Upper lobe of right lung (tissue), 1 donor: ENCODE data around the gene CDK10. TPM values are rescaled to one million over a fixed set of nuclear protein-coding genes. Genes with fewer than 3 reads are reported as not detected.
"Not testable (repeated sequence)": the region's sequence is repeated elsewhere in the genome, so short reads cannot be mapped to it uniquely, and the experiment has no call there.

Source experiments
- ATAC-seq: fragments of 200-7000 bp; cut with Tn5 transposase; one replicate; pipeline ENCODE4 v1.9.1; 2020; ENCODE audit warnings: mild to moderate bottlenecking, moderate library complexity
- DNase-seq: peaks from one replicate; pipeline ENCODE4 v3.0.0-alpha.2; 2020
- H3K27ac ChIP-seq: fragments of 200-600 bp; one replicate; pipeline ENCODE4 v1.8.0; 2022
- H3K27me3 ChIP-seq: fragments of 200-600 bp; one replicate; pipeline ENCODE4 v1.8.0; 2022; ENCODE audit warnings: mild to moderate bottlenecking
- H3K36me3 ChIP-seq: fragments of 200-600 bp; one replicate; pipeline ENCODE4 v1.8.0; 2022
- H3K4me1 ChIP-seq: fragments of 200-600 bp; one replicate; pipeline ENCODE4 v1.8.0; 2022
- H3K4me3 ChIP-seq: fragments of 200-600 bp; one replicate; pipeline ENCODE4 v1.8.0; 2022; ENCODE audit warnings: mild to moderate bottlenecking
- H3K9me3 ChIP-seq: fragments of 200-600 bp; one replicate; pipeline ENCODE4 v1.8.0; 2022
- intact Hi-C: fragments of 100-400 bp; cut with DNase I; formaldehyde crosslinking; loops from one replicate; pipeline ENCODE4 v1.11.0; 2022
- total RNA-seq: library from RNA; stranded (reverse); fragmentation: NEBNext Ultra II Directional; extraction: Animal tissue kit (Norgen Biotek cat#: 25700); gene quantifications from one replicate; pipeline ENCODE4 v1.2.1, GENCODE V29; 2021
- TF ChIP-seq, protein P1 (sequence below): fragments of 200-600 bp; IDR thresholded peaks from one replicate; pipeline ENCODE4 v1.8.0; 2022; ENCODE audit warnings: antibody characterized with exemption
- donor health status: DM: no; HTN: yes; CAD: no; lungs with severe emphysema.

The CDK10 gene
- total RNA-seq, 1 donor from 2014 or later, result 81.5 TPM

DNA sequence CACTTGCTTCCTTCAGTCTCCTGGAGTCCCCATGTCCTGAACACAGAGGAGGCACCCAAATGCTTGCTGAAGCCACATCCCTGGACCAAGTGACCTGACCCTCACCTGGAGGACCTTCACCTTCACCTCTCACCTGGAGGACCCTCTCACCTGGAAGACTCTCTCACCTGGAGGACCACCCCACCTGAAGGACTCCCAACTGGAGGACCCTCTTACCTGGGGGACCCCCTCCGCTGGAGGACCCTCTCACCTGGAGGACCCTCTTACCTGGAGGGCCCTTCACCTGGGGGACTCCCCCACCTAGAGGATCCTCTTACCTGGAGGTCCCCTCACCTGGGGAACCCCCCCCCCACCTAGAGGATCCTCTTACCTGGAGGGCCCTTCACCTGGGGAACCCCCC is 573 bp upstream of the CDK10 start:
- no peak overlapping the region for H3K4me3 ChIP-seq
- H3K36me3 ChIP-seq, result peaks cover 6% of the 10 kb centered on the region
- peaks cover 7% of the 10 kb centered on the region for H3K4me1 ChIP-seq
- TF ChIP-seq, protein P1, sequence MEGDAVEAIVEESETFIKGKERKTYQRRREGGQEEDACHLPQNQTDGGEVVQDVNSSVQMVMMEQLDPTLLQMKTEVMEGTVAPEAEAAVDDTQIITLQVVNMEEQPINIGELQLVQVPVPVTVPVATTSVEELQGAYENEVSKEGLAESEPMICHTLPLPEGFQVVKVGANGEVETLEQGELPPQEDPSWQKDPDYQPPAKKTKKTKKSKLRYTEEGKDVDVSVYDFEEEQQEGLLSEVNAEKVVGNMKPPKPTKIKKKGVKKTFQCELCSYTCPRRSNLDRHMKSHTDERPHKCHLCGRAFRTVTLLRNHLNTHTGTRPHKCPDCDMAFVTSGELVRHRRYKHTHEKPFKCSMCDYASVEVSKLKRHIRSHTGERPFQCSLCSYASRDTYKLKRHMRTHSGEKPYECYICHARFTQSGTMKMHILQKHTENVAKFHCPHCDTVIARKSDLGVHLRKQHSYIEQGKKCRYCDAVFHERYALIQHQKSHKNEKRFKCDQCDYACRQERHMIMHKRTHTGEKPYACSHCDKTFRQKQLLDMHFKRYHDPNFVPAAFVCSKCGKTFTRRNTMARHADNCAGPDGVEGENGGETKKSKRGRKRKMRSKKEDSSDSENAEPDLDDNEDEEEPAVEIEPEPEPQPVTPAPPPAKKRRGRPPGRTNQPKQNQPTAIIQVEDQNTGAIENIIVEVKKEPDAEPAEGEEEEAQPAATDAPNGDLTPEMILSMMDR, result no peak
- DNase-seq, result no peak
- no peaks in the 10 kb centered on the region for H3K9me3 ChIP-seq
- no peaks in the 10 kb centered on the region for H3K27me3 ChIP-seq
- H3K27ac ChIP-seq, result no peak overlapping the region
- intact Hi-C loops, result no loop called here
- no peak for ATAC-seq

DNA sequence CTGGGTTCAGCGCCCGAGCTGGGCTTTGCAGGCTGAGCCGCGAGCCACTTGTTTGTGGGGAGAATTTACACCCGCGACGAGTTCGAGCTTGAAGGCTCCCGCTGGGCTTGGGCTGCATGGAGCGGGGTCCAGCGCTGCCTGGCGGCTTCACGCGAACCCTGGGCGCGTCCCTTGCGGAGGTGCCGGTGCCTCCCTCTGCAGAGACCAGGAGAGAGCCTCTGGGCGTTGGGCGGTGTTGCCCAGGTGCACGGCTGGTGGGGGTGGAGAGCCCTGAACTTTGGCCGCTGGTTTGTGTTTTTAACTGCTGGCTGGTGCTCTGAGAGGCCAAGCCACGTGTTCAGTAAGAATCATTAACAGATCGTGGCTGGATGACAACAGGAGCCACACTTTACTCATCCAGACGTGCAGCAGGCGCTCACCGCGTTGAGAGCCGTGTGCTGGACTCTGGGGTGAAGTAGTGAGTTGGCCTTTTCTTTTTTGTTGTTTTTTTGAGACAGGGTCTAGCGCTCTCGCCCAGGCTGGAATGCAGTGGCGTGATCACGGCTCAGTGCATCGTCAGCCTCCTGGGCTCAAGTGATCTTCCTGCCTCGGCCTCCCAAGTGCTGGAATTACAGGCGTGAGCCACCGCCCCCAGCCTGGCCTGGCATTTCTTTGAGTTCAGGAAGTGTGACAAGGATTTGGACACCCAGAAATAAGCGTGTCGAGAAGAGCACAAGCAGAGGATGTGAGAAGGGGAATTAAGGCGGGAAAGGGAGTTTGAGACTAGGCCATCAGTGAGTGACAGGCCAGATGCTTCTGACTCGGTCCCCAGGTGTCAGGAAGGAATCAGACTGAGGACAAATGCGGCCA is 827 bp downstream of the CDK10 start:
- Histone ChIP-seq H3K4me3 (peak overlapping the region; percentile 73), H3K4me1 (peaks cover 7% of the 10 kb centered on the region), H3K9me3 (no peaks in the 10 kb centered on the region), H3K27ac (peak overlapping the region; percentile 83), H3K27me3 (no peaks in the 10 kb centered on the region), H3K36me3 (peaks cover 19% of the 10 kb centered on the region)
- ATAC-seq (peak; percentile 57), DNase-seq (no peak)
- TF ChIP-seq, protein P1, result no peak
- intact Hi-C loops, result no loop called here

DNA sequence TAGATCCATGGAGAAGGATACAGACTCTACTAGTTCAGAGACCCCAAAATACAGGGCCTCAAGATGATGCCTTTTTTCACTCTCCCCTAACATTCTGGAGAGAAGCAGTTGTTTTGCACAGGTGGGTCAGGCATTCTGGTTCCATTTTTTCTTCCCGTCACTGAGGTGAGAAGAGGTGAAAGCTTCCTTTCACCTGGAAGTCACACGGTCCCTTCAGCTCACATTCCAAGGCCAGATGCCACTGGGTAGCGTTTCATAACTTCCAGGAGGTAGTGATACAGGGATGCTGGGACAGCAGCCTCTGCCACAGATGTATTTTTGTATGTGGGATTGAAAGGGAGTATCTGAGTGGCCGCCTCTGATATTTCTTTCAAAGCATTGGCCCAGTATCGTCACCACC is 1.9 kb downstream of the CDK10 start:
- no peak for ATAC-seq
- Histone ChIP-seq H3K27me3 (no peaks in the 10 kb centered on the region), H3K36me3 (peaks cover 23% of the 10 kb centered on the region), H3K9me3 (no peaks in the 10 kb centered on the region), H3K4me1 (peaks cover 7% of the 10 kb centered on the region), H3K27ac (no peak overlapping the region), H3K4me3 (no peak overlapping the region)
- TF ChIP-seq, protein P1, result no peak
- intact Hi-C loops, result no loop called here
- no peak for DNase-seq

DNA sequence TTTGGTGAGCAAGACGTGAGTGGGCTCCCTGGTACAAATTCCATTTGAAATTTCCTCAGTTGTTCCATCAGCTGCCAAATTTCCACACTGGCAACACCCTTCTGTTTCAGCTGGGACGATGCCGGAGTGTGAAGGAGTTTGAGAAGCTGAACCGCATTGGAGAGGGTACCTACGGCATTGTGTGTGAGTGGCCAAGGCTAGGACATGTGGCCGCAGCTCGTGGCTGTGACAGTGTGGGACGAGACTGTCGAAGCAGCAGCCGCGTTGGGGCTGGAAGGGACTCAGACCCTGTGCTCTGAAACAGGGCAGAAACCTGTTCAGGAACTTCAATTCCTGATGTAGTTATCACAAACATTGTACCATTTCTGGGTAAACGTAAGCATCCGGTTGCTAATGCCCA is 2.7 kb downstream of the CDK10 start:
- H3K9me3 ChIP-seq, result no peaks in the 10 kb centered on the region
- no peaks in the 10 kb centered on the region for H3K27me3 ChIP-seq
- TF ChIP-seq, protein P1, result no peak
- peaks cover 23% of the 10 kb centered on the region for H3K36me3 ChIP-seq
- intact Hi-C loops, result no loop called here
- no peak for DNase-seq
- no peak overlapping the region for H3K4me3 ChIP-seq
- ATAC-seq, result no peak
- no peak overlapping the region for H3K27ac ChIP-seq
- H3K4me1 ChIP-seq, result peaks cover 7% of the 10 kb centered on the region

DNA sequence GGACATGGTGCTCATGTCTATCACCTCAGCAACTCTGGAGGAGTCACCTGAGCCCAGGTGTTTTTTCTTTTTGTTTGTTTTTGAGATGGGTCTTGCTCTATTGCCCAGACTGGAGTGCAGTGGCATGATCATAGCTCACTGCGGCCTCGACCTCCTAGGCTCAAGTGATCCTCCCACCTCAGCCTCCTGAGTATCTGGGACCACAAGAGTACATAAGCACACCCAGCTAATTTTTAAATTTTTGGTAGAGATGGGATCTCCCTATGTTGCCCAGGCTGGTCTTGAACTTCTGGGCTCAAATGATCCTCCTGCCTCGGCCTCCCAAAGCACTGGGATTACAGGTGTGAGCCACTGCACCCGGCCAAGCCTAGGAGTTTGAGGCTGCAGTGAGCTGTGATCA is 3.1 kb downstream of the CDK10 start:
- DNase-seq, H3K4me1 ChIP-seq, H3K9me3 ChIP-seq, ATAC-seq, H3K4me3 ChIP-seq, H3K27ac ChIP-seq, intact Hi-C loops, H3K27me3 ChIP-seq: not testable (repeated sequence)
- H3K36me3 ChIP-seq, result peaks cover 23% of the 10 kb centered on the region

DNA sequence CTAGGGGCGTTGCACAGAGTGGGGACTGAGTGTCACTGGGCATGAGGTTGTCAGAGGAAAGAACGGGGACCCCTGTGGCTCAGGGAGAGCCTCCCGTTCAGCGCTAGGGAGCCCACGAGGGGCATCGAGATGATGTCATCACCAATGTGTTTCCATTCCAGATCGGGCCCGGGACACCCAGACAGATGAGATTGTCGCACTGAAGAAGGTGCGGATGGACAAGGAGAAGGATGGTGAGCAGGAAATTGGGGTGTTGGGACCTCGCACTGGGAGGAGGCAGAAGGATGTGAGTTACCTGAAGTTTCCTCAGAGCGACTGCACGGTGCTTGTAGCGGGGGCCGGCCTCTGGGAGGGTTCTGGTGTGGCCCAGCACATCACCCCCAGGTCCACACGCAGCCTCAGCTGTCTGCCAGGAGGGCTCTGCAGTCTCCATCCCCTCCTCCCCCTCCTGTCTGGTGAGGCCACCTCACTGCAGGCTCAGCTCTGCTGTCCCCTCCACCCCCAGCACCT is 4.0 kb downstream of the CDK10 start:
- Histone ChIP-seq H3K9me3 (no peaks in the 10 kb centered on the region), H3K4me1 (peaks cover 7% of the 10 kb centered on the region), H3K36me3 (peaks cover 23% of the 10 kb centered on the region), H3K4me3 (no peak overlapping the region), H3K27me3 (no peaks in the 10 kb centered on the region), H3K27ac (no peak overlapping the region)
- TF ChIP-seq, protein P1, result no peak
- intact Hi-C loops, result no loop called here
- no peak for ATAC-seq
- DNase-seq, result no peak
